Lower leg skin (tissue), 3 donors: Measurements from ENCODE around the gene MAP4K2.

Experiments
- CTCF ChIP-seq, 3 donors: fragments of 450-650 bp; IDR thresholded peaks; one replicate each; pipeline ENCODE4 v1.5.1; 2016; ENCODE audit warnings: antibody characterized with exemption in 3 of 3, mild to moderate bottlenecking in 3 of 3, moderate library complexity in 2 of 3
- POLR2A ChIP-seq, 2 donors: fragments of 450-650 bp; IDR thresholded peaks; one replicate each; pipeline ENCODE4 v1.6.1; 2016 to 2017; ENCODE audit warnings: antibody characterized with exemption in 2 of 2, mild to moderate bottlenecking in 1 of 2, moderate library complexity in 1 of 2

GRCh38 chr11:64844330-64845128 lies 41.5 kb upstream of the MAP4K2 start, which contains the start of gene CDC42BPG:
- TF ChIP-seq CTCF (IDR thresholded peaks at IDR 0.05) = no peak
- no peak for TF ChIP-seq POLR2A (IDR thresholded peaks at IDR 0.05)
